ENCODE measurements around the gene FAAP100.

The FAAP100 gene

GRCh38 chr17:81576621-81577277, 24.6 kb upstream of the FAAP100 start:
- DNase-seq (ENCODE audit: low read depth in 2 of 2), result no peak

- no peak for DNase-seq (ENCODE audit: low read depth in 2 of 2)
Observed at GRCh38 chr17:81575836-81576235, 23.7 kb upstream of the FAAP100 start.

- DNase-seq (ENCODE audit: low read depth in 2 of 2), result no peak
Observed at GRCh38 chr17:81574643-81574956, 22.4 kb upstream of the FAAP100 start.

GRCh38 chr17:81573794-81574642, 21.9 kb upstream of the FAAP100 start:
- no peak for DNase-seq (ENCODE audit: low read depth in 2 of 2)

DNA sequence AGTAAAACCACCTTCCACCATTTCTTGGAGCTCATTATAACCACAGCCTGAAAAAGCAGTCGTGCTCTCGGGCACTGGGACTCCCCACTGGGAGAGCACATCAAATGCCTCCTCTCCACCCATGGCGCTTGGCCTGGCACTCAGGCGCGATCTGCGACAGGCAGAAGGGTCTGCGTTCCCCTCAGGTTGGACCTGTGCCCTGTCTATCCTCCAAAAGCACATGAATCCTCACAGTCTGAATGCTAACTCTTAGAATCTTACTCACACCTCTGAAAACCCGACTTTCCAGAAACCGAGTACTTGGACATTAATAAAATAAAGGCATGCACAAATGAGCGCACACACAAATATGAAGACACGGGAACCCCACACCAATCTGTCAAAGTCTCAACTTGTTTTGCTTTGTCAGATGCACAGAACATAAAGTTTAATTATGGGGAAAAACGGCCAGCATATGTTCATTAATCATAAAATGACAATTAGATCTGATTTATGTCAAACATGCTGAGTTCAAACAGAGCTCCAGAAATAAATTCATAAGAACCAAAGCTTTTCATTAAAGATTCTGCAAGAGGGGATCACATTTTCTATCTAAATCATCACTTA, 20.5 kb upstream of the FAAP100 start:
- no peak for DNase-seq (ENCODE audit: low read depth in 2 of 2)

- DNase-seq (ENCODE audit: low read depth in 2 of 2), result no peak
Observed at GRCh38 chr17:81570964-81571363, 18.8 kb upstream of the FAAP100 start.

DNA sequence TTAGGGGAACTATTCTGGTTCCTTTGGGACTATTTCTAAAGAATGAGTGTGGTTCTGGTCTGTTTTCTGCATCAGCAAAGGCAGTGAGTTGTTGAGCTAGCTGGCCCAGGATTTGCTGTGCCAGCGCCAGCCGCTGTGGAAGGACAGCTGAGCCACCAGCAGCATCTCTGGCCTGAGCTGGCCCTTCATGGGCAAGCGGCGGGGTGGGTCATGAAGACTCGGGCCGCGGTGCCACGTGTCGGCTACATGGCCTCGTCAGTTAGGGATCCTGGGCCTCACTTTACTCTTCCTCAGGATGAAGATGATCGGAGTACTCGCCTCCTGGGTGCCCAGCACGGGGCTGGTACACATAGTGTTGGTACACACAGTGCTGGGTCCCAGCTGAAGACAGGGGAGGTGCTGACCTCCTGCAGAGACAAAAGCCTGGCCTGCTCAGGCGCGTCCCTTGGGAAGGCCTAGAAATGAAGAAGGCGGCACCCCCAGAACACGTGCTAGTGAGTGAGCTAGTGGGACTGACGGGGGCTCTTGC, 17.9 kb upstream of the FAAP100 start:
- no peak for DNase-seq (ENCODE audit: low read depth in 2 of 2)

GRCh38 chr17:81568416-81568815, 16.3 kb upstream of the FAAP100 start:
- DNase-seq (ENCODE audit: low read depth in 2 of 2), result no peak

DNA sequence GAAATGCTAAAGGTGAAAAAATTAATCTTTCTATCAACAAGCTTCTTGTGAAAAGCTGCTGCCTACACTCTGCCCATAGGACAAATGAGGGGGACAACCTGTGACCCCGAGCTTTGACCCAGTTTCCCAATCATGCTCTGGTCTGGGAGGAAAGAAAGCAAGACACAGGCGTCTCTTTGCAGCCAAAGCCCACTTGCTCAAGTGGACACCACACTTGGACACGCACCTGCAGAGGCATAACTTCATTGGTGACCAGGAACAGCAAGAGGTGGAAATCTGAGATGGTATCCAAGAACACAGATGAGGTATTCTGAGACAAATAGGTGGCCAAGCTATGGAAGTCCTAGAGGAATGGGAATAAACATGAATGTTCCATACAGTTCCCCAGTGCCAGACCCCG, 15.0 kb upstream of the FAAP100 start:
- DNase-seq (ENCODE audit: low read depth in 2 of 2), result no peak

- no peak for DNase-seq (ENCODE audit: low read depth in 2 of 2)
Observed at GRCh38 chr17:81566461-81567126, 14.4 kb upstream of the FAAP100 start.

DNA sequence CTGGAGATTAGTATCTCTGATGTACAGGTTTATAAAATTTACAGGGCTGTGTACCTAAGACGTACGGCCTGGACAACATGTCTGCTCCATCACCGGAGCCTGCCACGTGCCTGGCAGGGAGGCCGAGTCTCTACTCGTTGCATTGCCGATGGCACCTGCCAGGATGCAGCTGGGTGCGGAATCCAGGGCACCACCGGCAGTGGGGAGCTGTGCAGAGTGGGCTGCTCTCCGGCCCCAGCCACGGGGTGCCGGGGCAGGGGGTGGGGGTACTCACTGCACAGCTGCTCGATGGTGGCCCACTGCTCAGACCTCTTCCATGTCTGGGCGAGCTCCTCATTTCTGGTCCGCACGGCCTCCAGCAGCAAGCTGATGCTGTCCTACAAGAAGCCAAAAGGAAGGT, 13.1 kb upstream of the FAAP100 start:
- no peak for DNase-seq (ENCODE audit: low read depth in 2 of 2)

- DNase-seq (ENCODE audit: low read depth in 2 of 2), result no peak
Observed at GRCh38 chr17:81564778-81565177, 12.6 kb upstream of the FAAP100 start.

GRCh38 chr17:81563861-81564586, 11.9 kb upstream of the FAAP100 start:
- no peak for DNase-seq (ENCODE audit: low read depth in 2 of 2)

- no peak for DNase-seq (ENCODE audit: low read depth in 2 of 2)
Observed at GRCh38 chr17:81561494-81561885, 9.3 kb upstream of the FAAP100 start.

GRCh38 chr17:81558941-81559806, 7.0 kb upstream of the FAAP100 start:
- DNase-seq (ENCODE audit: low read depth in 2 of 2), result no peak

- DNase-seq (ENCODE audit: low read depth in 2 of 2), result no peak
Observed at GRCh38 chr17:81558115-81558468, 5.9 kb upstream of the FAAP100 start.

DNA sequence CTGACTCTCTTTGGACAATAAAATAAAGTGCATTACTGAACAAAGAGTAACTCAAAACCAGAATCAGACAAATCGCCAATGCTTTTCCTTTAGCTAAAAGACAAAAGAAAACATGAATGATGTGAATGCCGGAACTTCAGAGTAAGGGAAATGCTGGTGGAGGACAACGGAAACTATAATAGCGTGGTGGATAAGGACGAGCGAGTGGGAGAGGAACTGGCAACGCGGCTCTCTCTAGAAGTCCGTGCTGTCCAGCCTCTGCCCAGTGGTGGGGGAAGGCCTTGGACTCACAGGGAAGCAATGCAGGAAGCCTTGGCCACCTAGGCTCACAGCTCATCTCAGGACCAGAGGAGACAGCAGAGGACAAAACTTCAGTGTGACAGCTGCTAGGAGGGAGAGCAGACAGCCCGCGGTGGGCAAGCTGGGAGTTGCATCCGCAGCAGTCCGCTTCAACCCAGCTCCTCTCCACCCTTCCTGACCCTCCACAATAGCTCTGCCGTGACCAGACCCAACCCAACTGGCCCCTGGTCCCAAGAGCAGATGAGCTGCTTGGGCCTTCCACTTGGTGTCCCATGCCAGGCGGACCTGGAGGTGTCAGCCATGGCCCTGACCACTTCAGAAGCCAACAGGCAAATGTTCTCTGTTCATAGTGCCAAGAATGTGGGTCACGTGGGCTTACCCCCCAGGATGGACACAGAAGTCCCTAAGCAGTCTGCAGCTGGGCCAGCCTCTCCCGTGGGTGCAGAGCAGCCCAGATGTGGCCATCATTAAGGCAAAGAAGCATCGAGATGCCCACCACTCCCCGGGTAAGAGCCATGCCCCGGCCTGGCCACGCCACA, 5.3 kb upstream of the FAAP100 start:
- DNase-seq (ENCODE audit: low read depth in 2 of 2), result no peak

DNA sequence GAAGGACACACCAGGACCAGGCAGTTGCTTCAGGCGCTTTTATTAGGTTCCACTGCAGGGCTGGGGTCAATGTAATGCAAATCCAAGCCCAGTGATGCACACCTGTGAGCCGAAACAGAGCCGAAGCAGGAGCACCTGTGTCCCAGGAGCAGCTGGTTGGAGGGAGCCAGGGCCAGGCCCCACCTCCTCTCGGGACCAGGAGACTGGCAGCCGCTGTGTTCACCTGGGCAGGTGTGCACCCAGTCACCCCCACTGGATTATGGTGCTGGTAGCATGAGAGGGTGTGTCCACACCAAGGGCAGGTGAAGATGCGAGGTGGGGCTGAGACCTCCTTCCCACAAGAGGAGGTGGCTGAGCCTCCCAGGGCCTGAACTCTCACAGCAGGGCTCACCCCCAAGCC, 4.7 kb upstream of the FAAP100 start:
- no peak for DNase-seq (ENCODE audit: low read depth in 2 of 2)

DNA sequence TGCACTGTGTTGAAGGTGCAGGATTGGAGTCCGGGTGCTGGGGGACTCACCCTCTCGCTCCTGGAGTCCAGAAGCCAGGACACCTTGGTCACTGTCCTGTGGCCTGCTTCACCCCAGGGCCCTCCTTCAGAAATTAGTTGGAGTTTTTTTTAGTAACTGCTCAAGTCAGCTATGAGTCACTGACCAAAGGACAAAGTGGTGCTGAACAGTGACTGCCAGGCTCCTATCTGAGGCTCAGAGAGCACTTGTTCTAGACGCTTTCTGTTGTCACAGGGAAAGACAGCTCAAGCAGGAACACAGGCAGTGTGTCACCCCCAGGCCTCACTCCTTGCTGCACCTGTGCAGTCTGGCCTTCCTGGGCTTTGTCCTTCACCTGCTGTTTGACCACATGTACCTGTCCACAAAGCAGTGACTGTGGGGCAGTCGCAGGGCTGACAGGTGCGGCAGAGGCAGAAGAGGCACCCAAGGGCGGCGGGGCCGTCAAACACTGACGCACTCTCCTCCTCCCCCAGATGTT, 4.1 kb upstream of the FAAP100 start:
- DNase-seq (ENCODE audit: low read depth in 2 of 2), result no peak

Measured in stimulated activated CD8-positive, alpha-beta memory T cell treated with anti-CD3 and anti-CD28 coated beads, Interleukin-2, amount 100 ng/mL, for 48 hours (primary cell).